WERI-Rb-1 (cell line): ENCODE measurements around the gene SCLY.
A peak's percentile ranks its signal among the peaks of the same experiment; 100 is the strongest.

Experiments used
- DNase-seq: peaks from one replicate; pipeline ENCODE4 v3.0.0-alpha.2; 2020
- H3K27ac ChIP-seq: fragments of 250-450 bp; sonication (Bioruptor Pico); 2 replicates; pipeline ENCODE4 v1.5.1; 2020; ENCODE audit warnings: mild to moderate bottlenecking, moderate library complexity
- H3K27me3 ChIP-seq: fragments of 250-450 bp; sonication (Bioruptor Pico); 2 replicates; pipeline ENCODE4 v1.5.1; 2021; ENCODE audit warnings: mild to moderate bottlenecking, low read depth, moderate library complexity; ENCODE audit not compliant: insufficient read depth, severe bottlenecking
- H3K36me3 ChIP-seq: fragments of 250-450 bp; sonication (Bioruptor Pico); 2 replicates; pipeline ENCODE4 v1.5.1; 2020; ENCODE audit warnings: mild to moderate bottlenecking, moderate library complexity
- H3K4me3 ChIP-seq: 2 replicates; pipeline ENCODE4 v1.5.1; 2011; ENCODE audit warnings: low read depth, mild to moderate bottlenecking, control low read depth, low read length
- H3K9me3 ChIP-seq: fragments of 250-450 bp; sonication (Bioruptor Pico); 2 replicates; pipeline ENCODE4 v1.5.1; 2021; ENCODE audit warnings: mild to moderate bottlenecking, moderate library complexity; ENCODE audit not compliant: severe bottlenecking
- TF ChIP-seq, protein P1 (sequence below): IDR thresholded peaks from 2 replicates; pipeline ENCODE4 v1.5.1; 2011; ENCODE audit warnings: low read depth, mild to moderate bottlenecking, control low read depth, inconsistent platforms, low read length

Gene SCLY

DNA sequence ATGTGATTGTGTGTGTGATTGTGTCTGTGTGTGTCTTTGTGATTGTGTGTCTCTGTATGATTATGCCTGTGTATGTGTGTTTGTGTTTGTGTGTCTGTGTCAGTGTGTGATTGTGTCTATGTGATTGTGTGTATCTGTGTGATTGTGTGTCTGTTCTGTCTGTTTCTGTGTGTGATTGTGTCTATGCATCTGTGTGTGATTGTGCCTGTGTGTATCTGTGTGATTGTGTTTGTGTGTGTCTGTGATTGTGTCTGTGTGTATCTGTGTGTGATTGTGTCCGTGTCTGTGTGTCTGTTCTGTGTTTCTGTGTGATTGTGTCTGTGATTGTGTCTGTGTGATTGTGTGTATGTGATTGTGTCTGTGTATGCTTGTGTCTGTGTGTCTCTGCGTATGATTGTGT lies 65.5 kb downstream of the SCLY start:
- DNase-seq, result no peak
- TF ChIP-seq, protein P1, sequence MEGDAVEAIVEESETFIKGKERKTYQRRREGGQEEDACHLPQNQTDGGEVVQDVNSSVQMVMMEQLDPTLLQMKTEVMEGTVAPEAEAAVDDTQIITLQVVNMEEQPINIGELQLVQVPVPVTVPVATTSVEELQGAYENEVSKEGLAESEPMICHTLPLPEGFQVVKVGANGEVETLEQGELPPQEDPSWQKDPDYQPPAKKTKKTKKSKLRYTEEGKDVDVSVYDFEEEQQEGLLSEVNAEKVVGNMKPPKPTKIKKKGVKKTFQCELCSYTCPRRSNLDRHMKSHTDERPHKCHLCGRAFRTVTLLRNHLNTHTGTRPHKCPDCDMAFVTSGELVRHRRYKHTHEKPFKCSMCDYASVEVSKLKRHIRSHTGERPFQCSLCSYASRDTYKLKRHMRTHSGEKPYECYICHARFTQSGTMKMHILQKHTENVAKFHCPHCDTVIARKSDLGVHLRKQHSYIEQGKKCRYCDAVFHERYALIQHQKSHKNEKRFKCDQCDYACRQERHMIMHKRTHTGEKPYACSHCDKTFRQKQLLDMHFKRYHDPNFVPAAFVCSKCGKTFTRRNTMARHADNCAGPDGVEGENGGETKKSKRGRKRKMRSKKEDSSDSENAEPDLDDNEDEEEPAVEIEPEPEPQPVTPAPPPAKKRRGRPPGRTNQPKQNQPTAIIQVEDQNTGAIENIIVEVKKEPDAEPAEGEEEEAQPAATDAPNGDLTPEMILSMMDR, result no peak
- Histone ChIP-seq H3K27ac (no peak overlapping the region), H3K27me3 (no peaks in the 10 kb centered on the region), H3K4me3 (no peak overlapping the region), H3K36me3 (no peaks in the 10 kb centered on the region), H3K9me3 (peaks cover 2% of the 10 kb centered on the region)

DNA sequence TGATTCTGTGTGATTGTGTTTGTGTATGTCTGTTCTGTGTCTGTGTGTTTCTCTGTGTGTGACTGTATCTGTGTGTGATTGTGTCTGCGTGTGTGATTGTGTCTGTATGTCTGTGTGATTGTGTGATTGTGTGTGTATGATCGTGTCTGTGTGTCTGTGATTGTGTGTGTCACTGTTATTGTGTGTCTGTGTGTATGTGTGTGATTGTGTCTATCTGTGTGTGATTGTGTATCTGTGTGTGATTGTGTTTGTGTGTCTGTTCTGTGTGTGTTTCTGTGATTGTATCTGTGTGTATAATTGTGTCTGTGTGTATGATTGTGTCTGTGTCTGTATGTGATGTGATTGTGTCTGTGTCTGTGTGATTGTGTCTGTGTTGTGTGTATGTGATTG lies 66.0 kb downstream of the SCLY start:
- H3K36me3 ChIP-seq, result no peaks in the 10 kb centered on the region
- TF ChIP-seq, protein P1, result no peak
- H3K27ac ChIP-seq, result no peak overlapping the region
- H3K4me3 ChIP-seq, result no peak overlapping the region
- no peaks in the 10 kb centered on the region for H3K27me3 ChIP-seq
- no peak for DNase-seq
- peaks cover 2% of the 10 kb centered on the region for H3K9me3 ChIP-seq

DNA sequence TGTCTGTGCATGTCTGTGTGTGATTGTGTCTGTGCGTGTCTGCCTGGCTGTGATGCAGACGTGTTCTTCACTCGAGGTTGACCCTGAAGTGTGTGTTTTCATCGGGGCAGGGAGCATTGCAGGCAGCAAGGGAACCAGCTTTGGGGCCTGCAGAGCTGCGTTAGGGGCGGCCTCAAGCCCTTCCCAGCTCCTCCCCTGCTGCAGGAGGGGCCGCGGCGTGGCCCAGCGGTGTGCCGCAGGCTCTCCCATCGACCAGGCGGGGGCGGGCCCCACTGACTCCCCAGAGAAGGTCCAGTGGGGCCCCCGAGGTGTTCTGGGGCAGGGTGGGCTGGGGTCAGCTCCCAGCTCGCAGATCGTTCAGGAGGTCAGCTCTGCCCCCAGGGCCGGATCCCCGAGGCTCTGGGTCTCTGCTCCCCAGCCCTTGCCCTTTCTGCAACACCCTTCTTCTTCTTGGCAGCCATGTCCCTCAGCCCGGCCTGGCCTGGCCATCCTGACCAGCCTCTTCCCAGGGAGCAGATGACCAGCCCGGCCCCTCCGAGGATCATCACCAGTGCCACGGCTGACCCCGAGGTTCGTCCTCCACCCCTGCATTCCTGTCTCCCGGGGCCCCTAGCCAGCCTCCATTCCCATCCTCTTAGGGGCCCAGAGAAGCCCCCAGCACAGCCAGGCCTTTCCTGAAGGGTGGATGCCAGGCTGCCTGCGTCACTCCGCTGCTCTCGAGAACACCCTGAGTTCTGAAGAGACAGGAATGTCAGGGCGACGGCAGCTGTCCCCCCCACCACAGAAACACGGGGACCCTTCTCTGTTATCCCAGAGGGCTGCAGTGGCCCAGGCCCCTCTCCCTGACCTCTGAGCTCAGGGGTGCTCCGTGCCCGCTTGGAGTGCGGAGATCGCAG lies 66.6 kb downstream of the SCLY start:
- TF ChIP-seq, protein P1, result no peak
- H3K9me3 ChIP-seq, result peaks cover 2% of the 10 kb centered on the region
- no peaks in the 10 kb centered on the region for H3K36me3 ChIP-seq
- H3K4me3 ChIP-seq, result no peak overlapping the region
- DNase-seq, result peak; percentile 49
- no peak overlapping the region for H3K27ac ChIP-seq
- H3K27me3 ChIP-seq, result no peaks in the 10 kb centered on the region

DNA sequence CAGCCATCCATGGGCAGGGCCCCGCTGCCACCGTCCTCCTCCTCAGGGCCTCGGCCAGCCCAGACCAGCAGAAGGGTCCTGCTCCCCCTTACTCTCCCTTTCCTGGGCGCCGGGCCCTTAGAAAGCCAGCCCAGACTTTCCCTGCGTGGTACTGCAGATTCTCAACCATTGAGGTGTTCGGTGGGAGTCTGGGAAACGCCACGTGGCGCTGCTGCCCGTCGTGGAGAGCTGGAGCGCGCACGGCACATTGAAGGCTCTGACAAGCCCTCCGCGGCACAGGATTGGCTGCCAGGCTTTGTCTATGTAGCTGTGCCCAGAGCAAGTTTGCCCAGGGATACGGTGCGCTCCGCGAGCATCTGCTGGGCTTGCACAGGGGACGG lies 67.2 kb downstream of the SCLY start:
- no peak overlapping the region for H3K4me3 ChIP-seq
- H3K27me3 ChIP-seq, result no peaks in the 10 kb centered on the region
- TF ChIP-seq, protein P1, result no peak
- DNase-seq, result no peak
- no peak overlapping the region for H3K27ac ChIP-seq
- H3K36me3 ChIP-seq, result no peaks in the 10 kb centered on the region
- H3K9me3 ChIP-seq, result peaks cover 2% of the 10 kb centered on the region

DNA sequence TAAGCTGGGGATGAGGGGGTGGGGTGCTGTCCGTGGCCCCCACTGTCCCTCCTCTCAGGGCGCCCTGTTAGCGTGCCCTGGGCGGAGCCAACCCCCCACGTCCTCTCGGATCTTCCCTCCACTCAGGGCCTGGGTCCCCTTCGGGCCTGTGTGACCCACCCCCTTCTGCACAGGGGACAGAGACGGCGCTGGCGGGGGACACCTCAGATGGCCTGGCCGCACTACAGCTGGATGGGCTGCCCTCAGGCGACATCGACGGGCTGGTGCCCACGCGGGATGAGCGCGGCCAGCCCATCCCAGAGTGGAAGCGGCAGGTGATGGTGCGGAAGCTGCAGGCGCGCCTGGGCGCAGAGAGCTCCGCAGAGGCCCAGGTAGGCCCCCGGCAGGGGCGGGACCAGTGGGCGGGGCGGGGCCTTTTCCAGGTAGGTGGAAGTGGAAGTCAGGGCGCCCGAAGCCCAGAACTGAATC lies 67.8 kb downstream of the SCLY start:
- no peak overlapping the region for H3K27ac ChIP-seq
- peaks cover 2% of the 10 kb centered on the region for H3K9me3 ChIP-seq
- TF ChIP-seq, protein P1, result no peak
- no peak for DNase-seq
- H3K27me3 ChIP-seq, result no peaks in the 10 kb centered on the region
- H3K36me3 ChIP-seq, result no peaks in the 10 kb centered on the region
- no peak overlapping the region for H3K4me3 ChIP-seq
